OCI-LY1 (cell line): ENCODE measurements around the gene PTPRD.

Experiments used
- H2AFZ ChIP-seq: fragments of 200-600 bp; sonication (generic), shearing (Covaris generic); 2 replicates; pipeline ENCODE4 v1.6.0; 2014; ENCODE audit warnings: antibody characterized with exemption, mild to moderate bottlenecking, low read length
- H3F3A ChIP-seq: fragments of 200-600 bp; sonication (generic), shearing (Covaris generic); 2 replicates; pipeline ENCODE4 v1.6.0; 2014; ENCODE audit warnings: mild to moderate bottlenecking, antibody characterized with exemption, low read length, moderate library complexity; ENCODE audit not compliant: insufficient read depth
- H3K27ac ChIP-seq: fragments of 200-600 bp; sonication (generic); 2 replicates; pipeline ENCODE4 v1.5.1; 2014; ENCODE audit warnings: low read length, mixed run types, mild to moderate bottlenecking, low read depth; ENCODE audit not compliant: poor library complexity, severe bottlenecking
- H3K27me3 ChIP-seq: fragments of 200-600 bp; sonication (generic); 2 replicates; pipeline ENCODE4 v1.6.0; 2014; ENCODE audit warnings: antibody characterized with exemption, mild to moderate bottlenecking, low read length, moderate library complexity; ENCODE audit not compliant: insufficient read depth
- H3K36me3 ChIP-seq: fragments of 200-600 bp; sonication (generic); 2 replicates; pipeline ENCODE4 v1.6.1; 2014; ENCODE audit warnings: mild to moderate bottlenecking, antibody characterized with exemption, low read length, moderate library complexity, mixed read lengths; ENCODE audit not compliant: insufficient read depth
- H3K4me1 ChIP-seq: fragments of 200-600 bp; sonication (generic); 2 replicates; pipeline ENCODE4 v1.5.1; 2014; ENCODE audit warnings: mild to moderate bottlenecking, low read length, moderate library complexity; ENCODE audit not compliant: insufficient read depth, severe bottlenecking
- H3K4me2 ChIP-seq: fragments of 200-600 bp; sonication (generic), shearing (Covaris generic); 2 replicates; pipeline ENCODE4 v1.6.1; 2014; ENCODE audit warnings: low read length
- H3K4me3 ChIP-seq: fragments of 200-600 bp; sonication (generic); 2 replicates; pipeline ENCODE4 v1.5.1; 2014; ENCODE audit warnings: low read length, low read depth, mild to moderate bottlenecking, mixed read lengths; ENCODE audit not compliant: poor library complexity, severe bottlenecking
- H3K79me2 ChIP-seq: fragments of 200-600 bp; shearing (Covaris generic); 2 replicates; pipeline ENCODE4 v1.6.1; 2016; ENCODE audit warnings: mixed run types, low read length, mixed read lengths; ENCODE audit not compliant: insufficient read depth
- H3K9ac ChIP-seq: fragments of 200-600 bp; sonication (generic), shearing (Covaris generic); 2 replicates; pipeline ENCODE4 v1.6.1; 2014; ENCODE audit warnings: mild to moderate bottlenecking, low read length, mixed read lengths
- H3K9me2 ChIP-seq: fragments of 200-600 bp; sonication (generic), shearing (Covaris generic); 2 replicates; pipeline ENCODE4 v1.6.1; 2014; ENCODE audit warnings: low read depth, mild to moderate bottlenecking, low read length, mixed read lengths
- H3K9me3 ChIP-seq: fragments of 200-600 bp; shearing (Covaris generic); 2 replicates; pipeline ENCODE4 v1.6.1; 2014; ENCODE audit warnings: low read length, mixed read lengths
- H4K20me1 ChIP-seq: fragments of 200-600 bp; sonication (generic), shearing (Covaris generic); 2 replicates; pipeline ENCODE4 v1.6.0; 2016; ENCODE audit warnings: mild to moderate bottlenecking, low read length; ENCODE audit not compliant: insufficient read depth
- CTCF ChIP-seq: fragments of 200-600 bp; sonication (generic), shearing (Covaris generic); IDR thresholded peaks from 2 replicates; pipeline ENCODE4 v1.5.1; 2017; ENCODE audit warnings: mild to moderate bottlenecking, antibody characterized with exemption, low read length, moderate library complexity, mixed read lengths
- EZH2 ChIP-seq: fragments of 200-600 bp; sonication (generic), shearing (Covaris generic); IDR thresholded peaks from 2 replicates; pipeline ENCODE4 v1.8.0; 2017; ENCODE audit warnings: borderline replicate concordance, mixed run types, mild to moderate bottlenecking, antibody characterized with exemption, low read length, moderate library complexity, mixed read lengths

PTPRD gene

GRCh38 chr9:8356406-8356805 is 2256.4 kb downstream of the PTPRD start:
- H3K27me3 ChIP-seq: no peaks in the 10 kb centered on the region
- TF ChIP-seq EZH2 (no peak), CTCF (no peak)

GRCh38 chr9:8351436-8351835 is 2261.4 kb downstream of the PTPRD start:
- H3F3A ChIP-seq: no peaks in the 10 kb centered on the region
- no peak overlapping the region for H3K4me2 ChIP-seq
- no peak overlapping the region for H3K27ac ChIP-seq
- H2AFZ ChIP-seq: no peak overlapping the region
- no peak overlapping the region for H3K9ac ChIP-seq
- H3K27me3 ChIP-seq: no peaks in the 10 kb centered on the region
- no peaks in the 10 kb centered on the region for H3K79me2 ChIP-seq
- no peaks in the 10 kb centered on the region for H3K4me1 ChIP-seq
- no peaks in the 10 kb centered on the region for H4K20me1 ChIP-seq
- TF ChIP-seq CTCF (no peak), EZH2 (no peak)
- no peaks in the 10 kb centered on the region for H3K9me3 ChIP-seq
- H3K9me2 ChIP-seq: no peaks in the 10 kb centered on the region
- no peaks in the 10 kb centered on the region for H3K36me3 ChIP-seq
- no peak overlapping the region for H3K4me3 ChIP-seq

More at GRCh38 chr9:8356406-8356805, 2256.4 kb downstream of the PTPRD start:
- H3K4me1 ChIP-seq: no peaks in the 10 kb centered on the region
- no peak overlapping the region for H3K4me2 ChIP-seq
- no peaks in the 10 kb centered on the region for H3K9me2 ChIP-seq
- no peaks in the 10 kb centered on the region for H3K79me2 ChIP-seq
- H3K36me3 ChIP-seq: no peaks in the 10 kb centered on the region
- no peak overlapping the region for H3K4me3 ChIP-seq
- no peak overlapping the region for H3K9ac ChIP-seq
- no peaks in the 10 kb centered on the region for H4K20me1 ChIP-seq
- H3K9me3 ChIP-seq: no peaks in the 10 kb centered on the region
- H3F3A ChIP-seq: no peaks in the 10 kb centered on the region
- H3K27ac ChIP-seq: no peak overlapping the region
- H2AFZ ChIP-seq: no peak overlapping the region

- Histone ChIP-seq H3K9me2 (no peaks in the 10 kb centered on the region), H3F3A (no peaks in the 10 kb centered on the region), H3K27ac (no peak overlapping the region), H2AFZ (no peak overlapping the region), H3K9ac (no peak overlapping the region), H3K4me2 (no peak overlapping the region), H3K27me3 (no peaks in the 10 kb centered on the region), H3K9me3 (no peaks in the 10 kb centered on the region), H3K36me3 (no peaks in the 10 kb centered on the region), H3K4me1 (no peaks in the 10 kb centered on the region), H3K4me3 (no peak overlapping the region), H3K79me2 (no peaks in the 10 kb centered on the region), H4K20me1 (no peaks in the 10 kb centered on the region)
- TF ChIP-seq CTCF: no peak
- no peak for TF ChIP-seq EZH2
These were observed 2262.9 kb downstream of the PTPRD start for GRCh38 chr9:8349901-8350300.
